ENCODE data around the gene CPAMD8. TPM values are rescaled to one million over a fixed set of nuclear protein-coding genes. Genes with fewer than 3 reads are reported as not detected.

Gene CPAMD8
- total and polyA plus RNA-seq, 2 of the 8 experiments (the other 6 are each of a cell fraction or from before 2014, with no cell fraction given): 6.1 to 9.2 TPM

- TF ChIP-seq TBP (IDR thresholded peaks at IDR 0.05; ENCODE audit: low read depth, low read length): no peak
Measured at GRCh38 chr19:16976446-16976845, 50.2 kb downstream of the CPAMD8 start (continued).

All from H1 (cell line).